GM19328 (cell line): Measurements from ENCODE around the gene ZBTB46.
"Not testable (repeated sequence)": the region's sequence is repeated elsewhere in the genome, so short reads cannot be mapped to it uniquely, and the experiment has no call there.

ENCODE experiments used
- ATAC-seq: cut with Tn5 transposase; IDR thresholded peaks from one replicate; pipeline ENCODE4 v1.9.1; 2021; ENCODE audit warnings: mild to moderate bottlenecking, moderate library complexity; ENCODE audit not compliant: unreplicated experiment

ZBTB46 gene

DNA sequence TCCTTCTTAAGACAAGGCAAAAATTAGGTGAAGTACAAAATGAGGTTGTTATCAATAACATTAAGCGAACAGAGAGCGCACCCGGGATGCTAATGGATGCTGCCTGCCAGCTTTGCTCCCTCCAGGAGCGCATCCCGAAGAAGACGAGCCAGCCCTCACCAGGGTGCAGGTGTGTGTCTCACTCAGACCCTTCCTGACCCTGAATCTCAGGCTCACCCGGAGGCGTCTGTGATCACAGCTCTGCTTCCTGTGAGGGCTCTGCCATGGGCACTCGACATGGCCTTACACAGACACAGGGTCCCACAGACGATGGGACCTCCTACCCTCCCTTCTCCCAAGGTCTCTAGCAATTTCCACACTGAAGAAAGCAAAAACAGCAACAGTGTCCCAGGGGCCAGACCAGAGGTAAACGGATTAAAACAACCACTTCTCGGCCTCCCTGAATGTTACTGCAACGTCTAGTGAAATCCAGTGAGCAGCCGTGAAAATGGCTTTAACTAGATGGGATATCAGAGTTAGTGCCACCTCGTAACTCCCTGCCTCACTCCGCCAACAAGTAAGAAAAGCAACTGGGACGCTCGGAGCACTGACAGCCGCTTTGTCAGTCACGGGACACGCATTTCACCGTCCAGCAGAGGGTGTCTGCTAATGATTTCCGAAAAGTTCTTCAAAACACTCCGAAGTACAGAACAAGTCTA is 11.7 kb downstream of the ZBTB46 start:
- ATAC-seq: no peak

DNA sequence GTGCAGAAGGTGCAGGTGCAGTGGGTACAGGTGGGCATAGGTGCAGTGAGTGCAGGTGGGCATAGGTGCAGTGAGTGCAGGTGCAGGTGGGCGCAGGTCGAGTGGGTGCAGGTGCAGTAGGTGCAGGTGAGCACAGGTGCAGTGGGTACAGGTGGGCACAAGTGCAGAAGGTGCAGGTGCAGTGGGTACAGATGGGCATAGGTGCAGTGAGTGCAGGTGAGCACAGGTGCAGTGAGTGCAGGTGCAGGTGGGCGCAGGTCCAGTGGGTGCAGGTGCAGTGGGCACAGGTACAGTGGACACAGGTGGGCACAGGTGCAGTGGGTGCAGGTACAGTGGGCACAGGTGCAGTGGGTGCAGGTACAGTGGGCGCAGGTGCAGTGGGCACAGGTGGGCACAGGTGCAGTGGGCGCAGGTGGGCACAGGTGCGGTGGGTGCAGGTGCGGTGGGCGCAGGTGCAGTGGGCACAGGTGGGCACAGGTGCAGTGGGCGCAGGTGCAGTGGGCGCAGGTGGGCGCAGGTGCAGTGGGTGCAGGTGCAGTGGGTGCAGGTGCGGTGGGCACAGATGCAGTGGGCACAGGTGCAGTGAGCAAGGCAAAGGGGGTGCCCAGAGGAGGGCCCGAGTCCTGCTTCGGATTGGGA is 15.3 kb downstream of the ZBTB46 start:
- no peak for ATAC-seq

DNA sequence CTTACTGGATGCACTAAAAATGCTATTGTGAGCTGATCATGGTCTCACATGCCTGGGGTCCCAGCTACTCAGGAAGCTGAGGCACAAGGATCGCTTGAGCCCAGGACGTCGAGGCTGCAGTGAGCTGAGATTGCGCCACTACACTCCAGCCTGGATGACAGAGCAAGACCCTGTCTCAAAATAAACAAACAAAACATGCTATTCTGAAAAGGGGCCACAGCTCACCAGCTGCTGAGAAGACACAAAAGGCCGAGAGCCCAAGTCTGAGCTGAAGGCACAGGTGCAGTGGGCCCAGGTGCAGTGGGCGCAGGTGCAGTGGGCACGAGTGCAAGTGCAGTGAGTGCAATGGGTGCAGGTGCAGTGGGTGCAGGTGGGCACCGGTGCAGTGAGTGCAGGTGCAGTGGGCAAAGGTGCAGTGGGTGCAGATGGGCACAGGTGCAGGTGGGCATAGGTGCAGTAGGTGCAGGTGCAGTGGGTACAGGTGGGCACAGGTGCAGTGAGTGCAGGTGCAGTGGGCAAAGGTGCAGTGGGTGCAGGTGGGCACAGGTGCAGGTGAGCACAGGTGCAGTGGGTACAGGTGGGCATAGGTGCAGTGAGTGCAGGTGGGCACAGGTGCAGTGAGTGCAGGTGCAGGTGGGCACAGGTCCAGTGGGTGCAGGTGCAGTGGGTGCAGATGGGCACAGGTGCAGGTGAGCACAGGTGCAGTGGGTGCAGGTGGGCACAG is 16.0 kb downstream of the ZBTB46 start:
- ATAC-seq: no peak

DNA sequence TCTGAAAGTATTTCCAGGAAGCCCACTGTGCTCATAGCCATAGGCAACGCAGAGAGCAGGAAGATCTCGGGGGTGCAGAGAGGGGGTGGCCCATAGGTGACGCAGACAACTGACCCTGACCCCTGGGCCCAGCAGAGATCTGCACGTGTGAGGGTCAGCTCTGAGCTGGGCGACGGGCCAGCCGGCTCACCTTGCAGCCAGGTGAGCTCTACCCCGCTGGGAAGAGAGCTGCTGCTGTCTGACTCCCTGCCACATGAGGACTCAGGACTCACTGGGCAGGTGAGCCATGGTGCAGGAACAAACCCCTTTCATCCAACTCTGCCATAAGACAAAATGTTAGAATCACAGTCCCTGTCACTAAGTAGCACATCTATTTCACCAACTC is 19.6 kb downstream of the ZBTB46 start:
- no peak for ATAC-seq

DNA sequence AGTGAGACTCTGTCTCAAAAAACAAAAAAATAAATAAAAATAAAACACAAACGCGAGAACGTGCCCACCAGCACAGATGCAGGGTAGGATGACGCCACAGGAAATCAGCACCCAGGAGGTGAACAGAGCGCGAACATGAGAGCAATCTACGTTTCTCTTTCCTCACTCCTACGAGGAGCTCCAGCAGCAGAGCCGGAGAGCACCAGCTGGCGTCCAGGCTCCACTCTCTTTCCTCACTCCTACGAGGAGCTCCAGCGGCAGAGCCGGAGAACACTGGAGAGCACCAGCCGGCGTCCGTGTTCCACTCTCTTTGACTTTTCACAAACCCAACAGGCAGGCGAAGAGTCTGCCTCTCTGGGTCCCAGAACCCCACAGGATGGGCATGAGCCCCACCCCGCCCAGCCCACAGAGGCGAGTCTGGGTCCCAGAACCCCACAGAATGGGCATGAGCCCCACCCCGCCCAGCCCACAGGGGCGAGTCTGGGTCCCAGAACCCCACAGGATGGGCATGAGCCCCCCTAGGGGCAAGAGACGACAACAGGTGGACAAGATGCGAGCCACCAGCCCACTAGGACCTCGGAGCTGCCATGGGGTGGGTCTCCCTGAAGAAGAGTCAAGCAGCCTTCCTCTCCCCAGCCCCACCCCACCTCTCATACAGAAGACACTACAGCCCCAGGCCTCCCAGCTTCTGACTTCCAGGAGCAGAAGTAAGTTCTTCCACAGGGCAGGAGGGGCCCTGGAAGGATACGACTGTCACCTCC is 20.2 kb downstream of the ZBTB46 start:
- no peak for ATAC-seq

DNA sequence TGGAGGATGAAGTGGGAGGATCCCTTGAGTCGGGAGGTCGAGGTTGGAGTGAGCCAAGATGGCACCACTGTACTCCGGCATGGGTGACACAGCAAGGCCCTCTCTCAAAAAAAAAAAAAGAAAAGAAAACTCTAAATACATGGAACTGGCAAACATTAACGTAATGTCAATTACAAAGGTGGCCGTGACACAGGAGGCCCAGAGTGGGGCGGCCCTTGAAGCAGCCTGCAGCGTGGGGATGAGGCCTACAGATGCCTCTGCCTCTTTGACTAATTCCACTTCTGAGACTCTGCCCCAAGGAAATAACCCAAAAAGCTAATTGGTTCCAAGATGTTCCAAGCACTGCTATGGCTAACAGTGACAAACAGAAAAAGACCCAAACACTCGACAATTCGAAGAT is 21.2 kb downstream of the ZBTB46 start:
- no peak for ATAC-seq

DNA sequence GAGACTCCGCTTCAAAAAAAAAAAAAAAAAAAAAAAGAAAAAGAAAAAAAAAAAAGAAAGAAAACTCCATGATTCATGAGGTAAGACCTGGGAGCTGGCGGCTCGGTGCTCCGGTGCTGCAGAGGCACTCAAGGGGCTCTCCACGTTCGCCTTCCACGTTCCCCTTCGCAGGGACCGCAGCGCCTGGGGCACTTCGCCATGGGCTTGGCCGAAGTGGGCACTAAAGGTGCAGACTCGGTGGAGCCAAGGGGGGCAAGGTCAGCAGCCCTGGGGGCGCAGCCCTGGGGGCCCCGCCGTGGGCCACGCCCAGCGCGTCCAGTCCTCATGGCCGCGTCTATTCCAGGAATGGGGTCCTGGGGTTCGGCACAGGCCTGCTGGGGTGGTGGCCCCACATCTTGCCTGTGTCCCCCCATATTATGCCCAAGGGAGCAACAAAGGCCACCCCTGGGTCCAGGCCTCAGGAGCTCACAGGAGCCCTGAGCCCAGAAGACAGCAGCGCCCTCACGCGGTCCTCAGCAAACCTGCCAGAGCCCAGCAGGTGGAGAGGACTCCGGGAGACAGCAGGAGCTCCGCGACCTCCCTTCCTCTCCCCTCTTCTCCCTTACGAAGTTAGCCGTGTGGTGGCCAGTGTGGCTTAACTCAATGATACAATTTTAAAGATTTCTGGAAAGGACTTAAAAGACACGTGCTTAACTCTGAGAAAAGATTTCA is 21.9 kb downstream of the ZBTB46 start:
- no peak for ATAC-seq

DNA sequence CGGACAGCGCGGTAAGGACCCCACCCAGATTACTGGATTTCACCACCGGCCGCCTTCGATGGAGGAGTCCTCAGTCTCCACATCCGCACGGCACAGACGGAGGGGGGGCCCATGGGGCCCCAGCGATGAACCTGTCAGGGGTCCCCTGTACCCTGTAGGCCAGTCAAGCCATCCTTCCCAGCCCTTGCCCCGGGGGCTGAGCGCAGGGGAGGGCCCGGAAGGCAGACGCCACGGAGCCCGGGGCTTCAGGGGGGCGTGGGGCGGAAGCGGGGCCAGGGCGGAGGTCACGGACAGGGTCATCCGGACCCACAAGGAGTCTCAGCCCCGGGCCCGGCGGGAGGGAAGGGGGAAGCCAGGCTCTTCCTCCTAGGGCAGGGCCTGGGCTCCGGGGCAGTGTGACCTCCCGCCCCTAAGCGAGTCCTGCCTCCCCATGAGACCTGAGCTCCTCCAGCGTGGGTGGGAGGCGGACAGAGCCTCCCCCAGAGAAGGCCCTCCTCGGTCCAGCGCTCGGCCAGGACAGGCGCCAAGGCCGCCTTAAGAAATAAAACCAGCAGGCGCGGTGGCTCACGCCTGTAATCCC is 22.8 kb downstream of the ZBTB46 start:
- ATAC-seq: no peak

DNA sequence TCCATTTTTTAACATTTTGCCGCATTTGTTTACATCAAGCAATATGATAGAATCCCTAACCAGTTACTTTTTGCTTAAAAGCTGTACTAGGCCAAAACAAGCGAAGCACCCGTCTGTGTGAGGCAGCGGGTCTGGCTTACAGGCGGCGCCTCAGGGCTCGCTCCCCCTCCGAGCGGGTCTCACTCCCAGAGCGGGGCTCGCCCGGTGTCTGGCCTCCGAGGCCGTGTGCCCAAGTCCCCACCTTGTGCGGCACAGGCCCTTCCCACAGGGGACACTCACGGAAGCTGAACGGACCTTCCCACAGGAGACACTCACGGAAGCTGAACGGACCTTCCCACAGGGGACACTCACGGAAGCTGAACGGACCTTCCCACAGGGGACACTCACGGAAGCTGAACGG is 23.4 kb downstream of the ZBTB46 start:
- no peak for ATAC-seq

DNA sequence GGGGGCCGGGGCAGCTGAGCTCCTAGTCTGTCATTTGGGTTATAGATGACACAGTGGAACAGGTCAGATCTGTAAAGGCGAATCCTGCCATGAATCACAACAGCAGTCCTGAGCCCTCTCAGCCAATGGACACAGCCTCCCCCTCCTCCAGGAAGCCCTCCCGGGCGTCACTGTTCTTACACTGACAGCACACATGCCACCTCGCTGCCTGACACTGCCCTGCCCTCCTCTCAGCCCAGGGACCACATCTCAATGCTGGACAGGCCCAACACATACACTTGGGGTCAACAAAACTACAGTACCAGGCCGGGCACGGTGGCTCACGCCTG is 26.8 kb downstream of the ZBTB46 start:
- ATAC-seq: no peak

DNA sequence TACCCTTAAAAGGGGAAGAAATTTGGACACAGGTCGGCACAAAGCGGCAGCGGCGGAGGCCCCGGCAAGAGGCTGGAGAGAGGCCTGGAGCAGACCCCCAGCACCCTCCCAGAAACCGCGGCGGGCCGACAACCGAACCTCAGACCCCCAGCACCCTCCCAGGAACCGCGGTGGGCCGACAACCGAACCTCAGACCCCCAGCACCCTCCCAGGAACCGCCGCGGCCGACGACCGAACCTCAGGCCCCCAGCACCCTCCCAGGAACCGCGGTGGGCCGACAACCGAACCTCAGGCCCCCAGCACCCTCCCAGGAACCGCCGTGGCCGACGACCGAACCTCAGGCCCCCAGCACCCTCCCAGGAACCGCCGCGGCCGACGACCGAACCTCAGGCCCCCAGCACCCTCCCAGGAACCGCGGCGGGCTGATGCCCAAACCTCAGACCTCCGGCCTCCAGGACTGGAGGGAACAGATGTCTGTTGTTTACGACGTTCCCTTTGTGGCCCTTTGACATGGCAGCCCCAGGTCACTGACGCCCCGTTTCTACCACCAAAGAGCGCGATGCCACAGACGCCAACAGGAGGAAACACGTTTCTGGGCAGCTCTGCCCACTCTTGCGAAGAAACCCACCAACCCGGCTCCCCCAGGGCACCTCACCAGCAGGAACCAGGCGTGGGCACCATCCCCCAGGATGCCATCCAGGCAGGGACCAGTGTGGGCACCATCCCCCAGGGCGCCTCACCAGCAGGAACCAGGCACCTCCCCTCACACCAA is 28.4 kb downstream of the ZBTB46 start:
- ATAC-seq: no peak

DNA sequence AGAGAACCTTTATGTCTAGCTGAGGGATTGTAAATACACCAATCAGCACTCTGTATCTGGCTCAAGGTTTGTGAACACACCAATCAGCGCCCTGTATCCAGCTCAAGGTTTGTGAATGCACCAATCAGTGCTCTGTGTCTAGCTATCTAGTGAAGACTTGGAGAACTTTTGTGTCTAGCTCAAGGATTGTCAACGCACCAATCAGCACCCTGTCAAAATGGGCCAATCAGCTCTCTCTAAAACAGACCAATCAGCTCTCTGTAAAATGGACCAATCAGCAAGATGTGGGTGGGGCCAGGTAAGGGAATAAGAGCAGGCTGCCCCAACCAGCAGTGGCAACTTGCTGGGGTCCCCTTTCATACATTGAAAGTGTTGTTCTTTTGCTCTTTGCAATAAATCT is 29.9 kb downstream of the ZBTB46 start:
- ATAC-seq: not testable (repeated sequence)

DNA sequence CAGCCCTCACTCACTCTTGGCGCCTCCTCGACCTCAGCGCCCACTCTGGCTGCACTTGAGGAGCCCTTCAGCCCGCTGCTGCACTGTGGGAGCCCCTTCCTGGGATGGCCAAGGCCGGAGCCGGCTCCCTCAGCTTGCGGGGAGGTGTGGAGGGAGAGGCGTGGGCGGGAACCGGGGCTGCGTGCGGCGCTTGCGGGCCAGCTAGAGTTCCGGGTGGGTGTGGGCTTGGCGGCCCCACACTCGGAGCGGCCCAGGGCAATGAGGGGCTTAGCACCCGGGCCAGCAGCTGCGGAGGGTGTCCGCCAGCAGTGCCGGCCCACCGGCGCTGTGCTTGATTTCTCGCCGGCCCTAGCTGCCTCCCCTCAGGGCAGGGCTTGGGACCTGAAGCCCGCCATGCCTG is 30.7 kb downstream of the ZBTB46 start:
- ATAC-seq: not testable (repeated sequence)

DNA sequence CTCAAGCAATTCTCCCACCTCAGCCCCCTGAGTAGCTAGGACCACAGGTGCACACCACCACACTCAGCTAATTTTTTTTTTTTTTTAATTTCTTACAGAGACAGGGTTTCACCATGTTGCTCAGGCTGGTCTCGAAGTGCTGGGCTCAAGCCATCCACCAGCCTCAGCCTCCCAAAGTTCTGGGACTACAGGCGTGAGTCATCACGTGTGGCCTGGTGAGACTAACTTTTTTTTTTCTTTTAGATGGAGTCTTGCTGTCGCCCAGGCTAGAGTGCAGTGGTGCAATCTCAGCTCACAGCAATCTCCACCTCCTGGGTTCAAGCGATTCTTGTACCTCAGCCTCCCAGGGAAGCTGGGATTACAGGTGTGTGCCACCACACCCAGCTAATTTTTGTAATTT is 31.9 kb downstream of the ZBTB46 start:
- not testable (repeated sequence) for ATAC-seq

DNA sequence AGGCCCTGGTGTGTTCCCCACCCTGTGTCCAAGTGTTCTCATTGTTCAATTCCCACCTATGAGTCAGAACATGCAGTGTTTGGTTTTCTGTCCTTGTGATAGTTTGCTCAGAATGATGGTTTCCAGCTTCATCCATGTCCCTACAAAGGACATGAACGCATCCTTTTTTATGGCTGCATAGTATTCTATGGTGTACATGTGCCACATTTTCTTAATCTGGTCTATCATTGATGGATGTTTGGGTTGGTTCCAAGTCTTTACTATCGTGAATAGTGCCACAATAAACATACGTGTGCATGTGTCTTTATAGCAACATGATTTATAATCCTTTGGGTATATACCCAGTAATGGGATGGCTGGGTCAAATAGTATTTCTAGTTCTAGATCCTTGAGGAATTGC is 33.9 kb downstream of the ZBTB46 start:
- ATAC-seq: not testable (repeated sequence)

DNA sequence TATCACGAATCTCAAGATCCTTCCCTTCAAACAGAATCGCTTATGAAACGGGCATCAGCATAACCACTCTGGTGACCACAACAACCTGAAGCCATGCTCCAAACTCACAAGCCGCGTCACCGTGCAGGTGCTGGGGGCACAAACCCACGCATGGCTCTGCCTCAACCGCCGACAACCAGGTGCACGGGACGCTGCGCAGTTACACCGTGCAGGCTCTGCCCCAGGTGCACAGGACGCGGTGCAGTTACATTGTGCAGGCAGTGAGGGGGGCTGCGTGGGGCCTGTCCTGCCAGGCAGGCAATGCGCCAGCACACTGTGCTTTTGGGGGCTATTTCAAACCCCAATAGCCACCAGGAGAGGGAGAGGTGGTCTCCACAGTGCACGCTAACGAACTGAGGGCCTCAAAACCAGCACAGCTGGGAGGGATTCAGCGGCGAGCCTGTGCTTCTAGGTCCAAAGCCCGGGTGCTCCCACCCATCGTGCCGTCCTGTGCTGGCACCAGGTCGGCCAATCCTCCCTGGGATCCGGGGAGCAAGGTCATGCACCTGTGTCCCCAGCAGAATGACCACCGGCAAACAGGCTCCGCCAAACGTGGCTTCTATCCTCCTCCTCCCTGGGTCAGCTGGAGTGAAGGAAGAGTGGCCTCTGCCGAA is 35.8 kb downstream of the ZBTB46 start:
- ATAC-seq: no peak

DNA sequence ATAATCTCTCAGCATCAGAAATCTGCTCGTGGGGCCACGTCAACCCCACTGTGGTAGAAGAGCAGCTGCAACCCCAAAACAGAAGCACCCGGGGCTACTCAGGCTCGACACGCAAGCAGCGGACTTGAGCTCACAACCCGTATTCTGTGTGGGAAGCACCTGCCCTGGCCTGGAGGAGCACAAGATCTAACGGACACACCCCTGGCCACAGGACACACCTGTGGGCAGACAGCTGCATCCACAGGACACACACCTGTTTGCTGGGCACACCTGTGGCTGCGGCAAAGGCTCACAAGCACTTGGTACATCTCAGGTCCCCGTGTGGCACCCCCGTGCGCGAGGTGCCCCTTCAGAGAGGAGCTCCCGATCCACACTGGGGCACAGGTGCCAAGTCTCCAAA is 36.5 kb downstream of the ZBTB46 start:
- no peak for ATAC-seq

DNA sequence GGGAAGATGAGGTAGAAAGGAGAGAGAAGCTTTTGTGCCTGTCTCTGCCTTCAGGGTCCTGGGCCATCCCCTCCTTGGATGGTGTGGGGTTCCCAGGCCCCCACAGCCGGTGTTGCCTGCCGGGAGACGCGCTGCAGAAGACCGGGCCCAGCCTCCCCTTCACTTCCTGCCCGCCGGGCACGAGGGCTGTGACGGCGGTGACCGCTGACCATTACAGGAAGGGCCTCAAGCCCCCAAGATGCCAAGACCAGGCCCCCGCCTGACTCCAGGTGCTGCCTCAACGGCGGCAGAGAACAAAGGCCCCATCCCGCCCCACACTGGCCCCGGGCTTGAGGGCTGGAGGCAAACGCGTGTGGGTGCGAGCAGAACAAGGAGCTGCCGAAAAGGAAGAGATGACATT is 38.2 kb downstream of the ZBTB46 start:
- ATAC-seq: no peak

DNA sequence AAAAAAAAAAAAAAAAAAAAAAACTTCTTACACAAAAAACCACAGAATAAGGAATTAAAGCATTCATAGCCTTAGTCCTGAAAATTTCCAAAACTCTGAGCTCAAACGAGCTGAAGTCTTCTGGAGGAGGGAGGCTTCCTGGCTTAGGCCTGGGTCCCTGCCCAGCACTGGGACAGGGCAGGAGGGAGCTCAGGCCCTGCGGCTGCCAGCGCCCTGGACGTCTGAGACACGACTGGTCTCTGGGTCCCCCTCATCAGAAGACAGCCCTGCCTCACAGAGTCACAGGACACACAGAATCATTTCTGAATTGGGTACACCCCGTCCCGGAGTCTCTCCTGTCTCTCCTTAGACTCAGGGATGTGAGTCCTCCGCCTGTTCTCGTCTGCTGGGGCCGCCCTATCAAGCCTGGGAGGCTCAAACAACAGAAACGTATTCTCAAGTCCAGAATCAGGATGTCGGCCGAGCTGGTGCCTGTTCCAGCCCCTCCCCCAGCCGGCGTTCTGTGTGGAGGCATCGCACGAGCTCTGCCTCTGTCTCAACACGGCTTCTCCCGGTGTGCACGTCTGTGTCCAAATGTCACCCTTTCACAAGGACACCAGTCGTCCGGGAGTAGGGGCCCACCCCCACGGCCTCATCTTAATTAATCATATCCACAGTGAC is 39.4 kb downstream of the ZBTB46 start:
- ATAC-seq: no peak
